Ishikawa (cell line): Measurements from ENCODE around the gene GRAMD1B.

Experiments
- CEBPB ChIP-seq: IDR thresholded peaks from 2 replicates; pipeline ENCODE4 v1.6.1; 2012
- CREB1 ChIP-seq: IDR thresholded peaks from 2 replicates; pipeline ENCODE4 v1.6.1; 2012; ENCODE audit warnings: low read depth
- EGR1 ChIP-seq: IDR thresholded peaks from 2 replicates; pipeline ENCODE4 v1.6.1; 2012
- FOXM1 ChIP-seq: IDR thresholded peaks from 2 replicates; pipeline ENCODE4 v1.6.1; 2012; ENCODE audit warnings: low read depth, borderline replicate concordance
- MAX ChIP-seq: IDR thresholded peaks from 2 replicates; pipeline ENCODE4 v1.6.1; 2012
- RAD21 ChIP-seq: IDR thresholded peaks from 2 replicates; pipeline ENCODE4 v1.6.1; 2012; ENCODE audit warnings: low read depth
- TAF1 ChIP-seq: IDR thresholded peaks from 2 replicates; pipeline ENCODE4 v1.6.1; 2012; ENCODE audit warnings: low read depth, mild to moderate bottlenecking
- TEAD4 ChIP-seq: IDR thresholded peaks from 2 replicates; pipeline ENCODE4 v1.6.1; 2012
- USF1 ChIP-seq: IDR thresholded peaks from 2 replicates; pipeline ENCODE4 v1.6.1; 2012
- YY1 ChIP-seq: IDR thresholded peaks from 2 replicates; pipeline ENCODE4 v1.6.1; 2012; ENCODE audit warnings: low read depth

- TF ChIP-seq FOXM1: no peak
- no peak for TF ChIP-seq USF1
- no peak for TF ChIP-seq MAX
- no peak for TF ChIP-seq YY1
- TF ChIP-seq CEBPB: no peak
- TF ChIP-seq TEAD4: no peak
- no peak for TF ChIP-seq TAF1
- TF ChIP-seq RAD21: no peak
- TF ChIP-seq EGR1: no peak
- no peak for TF ChIP-seq CREB1
Observed at GRCh38 chr11:123586568-123586967, 156.5 kb downstream of the GRAMD1B start.
